Activated B cell treated with CpG ODN at 0.5 μM for 24 hours (primary cell): ENCODE data around the gene ITSN1. TPM values are rescaled to one million over a fixed set of nuclear protein-coding genes. Genes with fewer than 3 reads are reported as not detected.

ENCODE experiments used
- ATAC-seq: fragments of 200-7000 bp; cut with Tn5 transposase; one replicate; pipeline ENCODE4 v1.10.0; 2021; ENCODE audit warnings: low read depth, mild to moderate bottlenecking, moderate library complexity
- CTCF ChIA-PET: fragments of 350-600 bp; sonication (Branson Sonifier 250); formaldehyde crosslinking; loops from one replicate; lab custom pipeline; 2021; ENCODE audit warnings: antibody characterized with exemption; lab: Charles Lee
- POLR2A ChIA-PET: fragments of 350-600 bp; sonication (Branson Sonifier 250); formaldehyde crosslinking; loops from one replicate; lab custom pipeline; 2021; ENCODE audit warnings: antibody characterized with exemption; lab: Charles Lee
- DNase-seq: peaks from one replicate; pipeline ENCODE4 v3.0.0; 2022
- H3K27ac Mint-ChIP-seq: one replicate; pipeline ENCODE4 v1.8.0; 2020; ENCODE audit warnings: mixed read lengths
- H3K27me3 Mint-ChIP-seq: one replicate; pipeline ENCODE4 v1.8.0; 2021; ENCODE audit warnings: mixed read lengths
- H3K36me3 Mint-ChIP-seq: one replicate; pipeline ENCODE4 v1.8.0; 2021; ENCODE audit warnings: low read depth, mixed read lengths
- H3K4me1 Mint-ChIP-seq: one replicate; pipeline ENCODE4 v1.8.0; 2021; ENCODE audit warnings: mixed read lengths
- H3K4me3 Mint-ChIP-seq: one replicate; pipeline ENCODE4 v1.8.0; 2020; ENCODE audit warnings: mild to moderate bottlenecking, mixed read lengths
- H3K9me3 Mint-ChIP-seq: one replicate; pipeline ENCODE4 v1.8.0; 2020; ENCODE audit warnings: mixed read lengths
- CTCF ChIP-seq: fragments of 200-600 bp; IDR thresholded peaks from one replicate; pipeline ENCODE4 v1.8.0; 2022; ENCODE audit warnings: antibody characterized with exemption, mild to moderate bottlenecking
- intact Hi-C: fragments of 100-400 bp; cut with micrococcal nuclease; formaldehyde crosslinking; loops from one replicate; pipeline ENCODE4 v1.15.1; 2024
- total RNA-seq: library from RNA; stranded (reverse); gene quantifications from 2 replicates; pipeline ENCODE4 v1.2.3, GENCODE V29; 2022

The ITSN1 gene
- total RNA-seq, 1 donor from 2014 or later = 2.9 TPM

GRCh38 chr21:33909756-33910155 is 267.5 kb downstream of the ITSN1 start:
- ATAC-seq (no peak), DNase-seq (no peak)
- Mint-ChIP-seq H3K27me3 (no peaks in the 10 kb centered on the region), H3K4me1 (peaks cover 10% of the 10 kb centered on the region), H3K9me3 (no peaks in the 10 kb centered on the region), H3K36me3 (peaks cover 76% of the 10 kb centered on the region), H3K27ac (no peak overlapping the region), H3K4me3 (no peak overlapping the region)
- ChIA-PET POLR2A (no interaction called here), CTCF (no interaction called here)
- TF ChIP-seq CTCF = no peak
- intact Hi-C loops = loop anchor here (10.0 kb wide), 1 partner anchor 635 kb away; no protein-coding TSS in a partner anchor

- peaks cover 25% of the 10 kb centered on the region for H3K4me1 Mint-ChIP-seq
- intact Hi-C loops = loop anchor here (10.0 kb wide), 1 partner anchor 631 kb away; no protein-coding TSS in a partner anchor
- no peaks in the 10 kb centered on the region for H3K9me3 Mint-ChIP-seq
- ChIA-PET CTCF (interaction anchor here (3.9 to 4.4 kb wide), 2 partner anchors 10 to 434 kb away, joined by 21 to 24 read pairs; no protein-coding TSS in a partner anchor), POLR2A (interaction anchor here (0.5 to 1.8 kb wide), 3 partner anchors 8 to 34 kb away, joined by 3 to 4 read pairs (median 4); no protein-coding TSS in a partner anchor)
- no peak for DNase-seq
- no peaks in the 10 kb centered on the region for H3K27me3 Mint-ChIP-seq
- peak overlapping the region; percentile 33 for H3K4me3 Mint-ChIP-seq
- H3K27ac Mint-ChIP-seq = no peak overlapping the region
- H3K36me3 Mint-ChIP-seq = peaks cover 42% of the 10 kb centered on the region
- ATAC-seq = no peak
- TF ChIP-seq CTCF = no peak
These were observed 271.9 kb downstream of the ITSN1 start for GRCh38 chr21:33914188-33914587.

- H3K4me1 Mint-ChIP-seq = peaks cover 25% of the 10 kb centered on the region
- H3K4me3 Mint-ChIP-seq = peak within 1 kb of the TSS; percentile 99
- POLR2A ChIA-PET = interaction anchor here (0.6 to 1.8 kb wide), 3 partner anchors 32 to 432 kb away, joined by 3 to 4 read pairs (median 3); no protein-coding TSS in a partner anchor
- intact Hi-C loops = loop anchor here (1.0 to 10.0 kb wide), 6 partner anchors 33 to 1188 kb away; partner anchors contain the start of genes CRYZL1, MRPS6, RCAN1 and SLC5A3
- no peaks in the 10 kb centered on the region for H3K9me3 Mint-ChIP-seq
- peaks cover 29% of the 10 kb centered on the region for H3K36me3 Mint-ChIP-seq
- peak; percentile 91 for DNase-seq
- no peak for TF ChIP-seq CTCF
- ATAC-seq = peak; percentile 100
- CTCF ChIA-PET = interaction anchor here (3.9 to 4.4 kb wide), 2 partner anchors 8 to 433 kb away, joined by 21 to 24 read pairs; no protein-coding TSS in a partner anchor
- peak within 1 kb of the TSS; percentile 96 for H3K27ac Mint-ChIP-seq
- no peaks in the 10 kb centered on the region for H3K27me3 Mint-ChIP-seq
These were observed 273.3 kb downstream of the ITSN1 start, which contains the start of gene ATP5PO for GRCh38 chr21:33915368-33916199. Gene ATP5PO (minus strand): TSS chr21:33915804. CDS start chr21:33915763, 41 bp downstream.

- H3K27ac Mint-ChIP-seq = peak overlapping the region; percentile 96
- peaks cover 23% of the 10 kb centered on the region for H3K36me3 Mint-ChIP-seq
- peak overlapping the region; percentile 99 for H3K4me3 Mint-ChIP-seq
- intact Hi-C loops = loop anchor here (5.0 to 10.0 kb wide), 2 partner anchors 629 to 1189 kb away; partner anchors contain the start of gene SYNJ1
- peaks cover 25% of the 10 kb centered on the region for H3K4me1 Mint-ChIP-seq
- POLR2A ChIA-PET = no interaction called here
- no peaks in the 10 kb centered on the region for H3K27me3 Mint-ChIP-seq
- no peak for TF ChIP-seq CTCF
- CTCF ChIA-PET = interaction anchor here (4.4 kb wide), 1 partner anchor 432 kb away, joined by 24 read pairs; no protein-coding TSS in a partner anchor
- DNase-seq (no peak), ATAC-seq (peak; percentile 1)
- H3K9me3 Mint-ChIP-seq = no peaks in the 10 kb centered on the region
These were observed 273.9 kb downstream of the ITSN1 start for GRCh38 chr21:33916200-33916567.
